Gastroesophageal sphincter (tissue), 4 donors: Measurements from ENCODE around the gene NOD1. TPM values are rescaled to one million over a fixed set of nuclear protein-coding genes. Genes with fewer than 3 reads are reported as not detected.
"Not testable (repeated sequence)": the region's sequence is repeated elsewhere in the genome, so short reads cannot be mapped to it uniquely, and the experiment has no call there.

ENCODE experiments used
- ATAC-seq: fragments of 150-250 bp; one replicate; pipeline ENCODE4 v1.9.1; 2016; ENCODE audit warnings: mild to moderate bottlenecking, moderate library complexity
- H3K27ac ChIP-seq, 4 donors: fragments of 200-600 bp; sonication (generic) in 3 of 4; 1 replicate in 3 of 4; 2 replicates in 1 of 4; pipeline ENCODE4 v1.5.1; 2016 to 2019
- H3K27me3 ChIP-seq: fragments of 200-600 bp; sonication (generic); one replicate; pipeline ENCODE4 v1.5.1; 2019
- H3K36me3 ChIP-seq, 2 donors: fragments of 200-600 bp; sonication (generic); one replicate each; pipeline ENCODE4 v1.5.1; 2019; ENCODE audit warnings: control low read depth in 1 of 2
- H3K4me1 ChIP-seq, 3 donors: fragments of 200-600 bp; sonication (generic); 1 replicate in 2 of 3; 2 replicates in 1 of 3; pipeline ENCODE4 v1.5.1; 2016 to 2019; ENCODE audit warnings: control low read depth in 2 of 3
- H3K4me3 ChIP-seq, 2 donors: fragments of 200-600 bp; sonication (generic); one replicate each; pipeline ENCODE4 v1.5.1; 2019; ENCODE audit warnings: mild to moderate bottlenecking in 1 of 2, moderate library complexity in 1 of 2
- H3K9me3 ChIP-seq, 3 donors: fragments of 200-600 bp; sonication (generic); one replicate each; pipeline ENCODE4 v1.5.1; 2017 to 2019; ENCODE audit warnings: control low read depth in 2 of 3
- CTCF ChIP-seq, 4 experiments: fragments of 200-600 bp in 2 of 4; fragments of 450-650 bp in 2 of 4; sonication (generic) in 1 of 4; IDR thresholded peaks; one replicate each; pipeline ENCODE4 v1.5.1; 2017 to 2019; ENCODE audit warnings: antibody characterized with exemption in 4 of 4, mild to moderate bottlenecking in 2 of 4, moderate library complexity in 2 of 4
- EP300 ChIP-seq: sonication (generic); formaldehyde crosslinking; IDR thresholded peaks from one replicate; pipeline ENCODE4 v1.6.1; 2017; ENCODE audit warnings: antibody characterized with exemption, mild to moderate bottlenecking
- POLR2A ChIP-seq, 2 donors: fragments of 450-650 bp; IDR thresholded peaks; one replicate each; pipeline ENCODE4 v1.6.1; 2017; ENCODE audit warnings: antibody characterized with exemption in 2 of 2, mild to moderate bottlenecking in 2 of 2, moderate library complexity in 1 of 2
- POLR2AphosphoS5 ChIP-seq: sonication (generic); formaldehyde crosslinking; IDR thresholded peaks from one replicate; pipeline ENCODE4 v1.6.1; 2017; ENCODE audit warnings: antibody characterized with exemption
- WGBS, 2 donors: methylation state at CpG; one replicate each; pipeline ENCODE4 v1.1.5; 2018; ENCODE audit warnings: low coverage in 1 of 2; 5-methylcytosine and 5-hydroxymethylcytosine counted together
- total RNA-seq, 4 donors: library from RNA; depleted of rRNA; stranded (reverse); fragments of >200 nt; gene quantifications; one replicate each; pipeline ENCODE4 v1.1.0, GENCODE V29; 2016

NOD1 gene
- total RNA-seq: 10 to 100 TPM; 10.3 to 28.1 (median 16.9) TPM

- peak within 1 kb of the TSS; percentile 83 to 93 (median 92) for H3K27ac ChIP-seq
- 0 to 1% methylated on average over 12 to 16 of the region's 77 CpGs for WGBS, 2 donors
- H3K36me3 ChIP-seq: no peaks in the 10 kb centered on the region
- TF ChIP-seq CTCF (IDR thresholded peaks at IDR 0.05): peak in 3 of 4 experiments; percentile 30 to 38 (median 35)
- peak; percentile 80 to 81 for TF ChIP-seq POLR2A (IDR thresholded peaks at IDR 0.05)
- peak; percentile 82 for TF ChIP-seq POLR2AphosphoS5
- no peak for TF ChIP-seq EP300
- H3K9me3 ChIP-seq: no peaks in the 10 kb centered on the region
- H3K4me3 ChIP-seq: peak within 1 kb of the TSS; percentile 75 to 80
- peak; percentile 89 for ATAC-seq
- H3K4me1 ChIP-seq: peaks cover 0 to 54% (median 17%) of the 10 kb centered on the region in 3 donors
- no peaks in the 10 kb centered on the region for H3K27me3 ChIP-seq
Measured at GRCh38 chr7:30478349-30479201, at the start of gene NOD1. NOD1 (minus strand) TSS chr7:30478784; CDS start chr7:30456921, 21,863 bp downstream.

GRCh38 chr7:30527297-30527696 lies 48.7 kb upstream of the NOD1 start:
- not testable (repeated sequence) for ATAC-seq, H3K4me3 ChIP-seq
- peaks cover 0 to 17% of the 10 kb centered on the region in 2 donors for H3K36me3 ChIP-seq

GRCh38 chr7:30526163-30526562 lies 47.6 kb upstream of the NOD1 start:
- WGBS, 2 donors: 100% methylated on average over 1 of the region's 4 CpGs; no CpG with 5 or more reads in 1 of the 2 donors
- H3K27ac ChIP-seq: no peak overlapping the region
- no peak for ATAC-seq
- H3K36me3 ChIP-seq: peaks cover 0 to 17% of the 10 kb centered on the region in 2 donors
- H3K4me3 ChIP-seq: no peak overlapping the region
- H3K27me3 ChIP-seq: no peaks in the 10 kb centered on the region
- TF ChIP-seq CTCF (IDR thresholded peaks at IDR 0.05): no peak
- TF ChIP-seq POLR2AphosphoS5: no peak
- TF ChIP-seq EP300: no peak
- no peak for TF ChIP-seq POLR2A (IDR thresholded peaks at IDR 0.05)
- H3K9me3 ChIP-seq: no peaks in the 10 kb centered on the region
- peaks cover 0 to under 1% (median 0%) of the 10 kb centered on the region in 3 donors for H3K4me1 ChIP-seq

More at GRCh38 chr7:30527297-30527696, 48.7 kb upstream of the NOD1 start:
- 90 to 93% methylated on average over 1 of the region's 1 CpG for WGBS, 2 donors
- H3K9me3 ChIP-seq, H3K4me1 ChIP-seq, H3K27ac ChIP-seq, H3K27me3 ChIP-seq: not testable (repeated sequence)

- ATAC-seq: no peak
- Histone ChIP-seq H3K9me3 (no peaks in the 10 kb centered on the region), H3K4me3 (no peak overlapping the region), H3K4me1 (peaks cover 0 to 8% (median 0%) of the 10 kb centered on the region in 3 donors), H3K27me3 (no peaks in the 10 kb centered on the region), H3K36me3 (peaks cover 0 to 17% of the 10 kb centered on the region in 2 donors), H3K27ac (no peak overlapping the region)
- WGBS, 2 donors: no CpG with 5 or more reads among the region's 5 CpGs
- TF ChIP-seq CTCF (IDR thresholded peaks at IDR 0.05): no peak
- TF ChIP-seq POLR2AphosphoS5: no peak
- TF ChIP-seq POLR2A (IDR thresholded peaks at IDR 0.05): no peak
Measured at GRCh38 chr7:30525429-30525828, 46.8 kb upstream of the NOD1 start.

GRCh38 chr7:30524545-30524944 lies 46.0 kb upstream of the NOD1 start:
- 72 to 85% methylated on average over 2 of the region's 2 CpGs for WGBS, 2 donors
- no peak overlapping the region for H3K27ac ChIP-seq
- peaks cover 0 to 10% (median 0%) of the 10 kb centered on the region in 3 donors for H3K4me1 ChIP-seq
- no peaks in the 10 kb centered on the region for H3K9me3 ChIP-seq
- no peak for ATAC-seq
- peaks cover 0 to 17% of the 10 kb centered on the region in 2 donors for H3K36me3 ChIP-seq
- H3K4me3 ChIP-seq: no peak overlapping the region
- TF ChIP-seq POLR2AphosphoS5 (no peak), EP300 (no peak), CTCF (IDR thresholded peaks at IDR 0.05) (no peak), POLR2A (IDR thresholded peaks at IDR 0.05) (no peak)
- H3K27me3 ChIP-seq: no peaks in the 10 kb centered on the region
